ENCODE results near the gene CEPT1. TPM values are rescaled to one million over a fixed set of nuclear protein-coding genes. Genes with fewer than 3 reads are reported as not detected.
"Not testable (repeated sequence)": the region's sequence is repeated elsewhere in the genome, so short reads cannot be mapped to it uniquely, and the experiment has no call there.

Gene CEPT1
- 10 to 100 TPM; 50.5 to 69.5 TPM for total RNA-seq
- polyA plus RNA-seq (ENCODE audit: insufficient read length in 2 of 2): 10 to 100 TPM; 36.9 to 37.3 TPM
- long read RNA-seq, donor 1, full-length matches to known transcripts: 6 of 19 reads
- long read RNA-seq, donor 1, partial matches to known transcripts: 13 of 19 reads
- long read RNA-seq, donor 1, other reads (novel, unspliced or antisense): 0 of 19 reads
- long read RNA-seq, donor 2, full-length matches to known transcripts: 2 of 2 reads
- long read RNA-seq, donor 2, partial matches to known transcripts: 0 of 2 reads
- long read RNA-seq, donor 2, other reads (novel, unspliced or antisense): 0 of 2 reads
- long read RNA-seq, donor 3, full-length matches to known transcripts: 1 of 1 reads
- long read RNA-seq, donor 3, partial matches to known transcripts: 0 of 1 reads
- long read RNA-seq, donor 3, other reads (novel, unspliced or antisense): 0 of 1 reads
- long read RNA-seq, donor 4, full-length matches to known transcripts: 11 of 11 reads
- long read RNA-seq, donor 4, partial matches to known transcripts: 0 of 11 reads
- long read RNA-seq, donor 4, other reads (novel, unspliced or antisense): 0 of 11 reads

DNA sequence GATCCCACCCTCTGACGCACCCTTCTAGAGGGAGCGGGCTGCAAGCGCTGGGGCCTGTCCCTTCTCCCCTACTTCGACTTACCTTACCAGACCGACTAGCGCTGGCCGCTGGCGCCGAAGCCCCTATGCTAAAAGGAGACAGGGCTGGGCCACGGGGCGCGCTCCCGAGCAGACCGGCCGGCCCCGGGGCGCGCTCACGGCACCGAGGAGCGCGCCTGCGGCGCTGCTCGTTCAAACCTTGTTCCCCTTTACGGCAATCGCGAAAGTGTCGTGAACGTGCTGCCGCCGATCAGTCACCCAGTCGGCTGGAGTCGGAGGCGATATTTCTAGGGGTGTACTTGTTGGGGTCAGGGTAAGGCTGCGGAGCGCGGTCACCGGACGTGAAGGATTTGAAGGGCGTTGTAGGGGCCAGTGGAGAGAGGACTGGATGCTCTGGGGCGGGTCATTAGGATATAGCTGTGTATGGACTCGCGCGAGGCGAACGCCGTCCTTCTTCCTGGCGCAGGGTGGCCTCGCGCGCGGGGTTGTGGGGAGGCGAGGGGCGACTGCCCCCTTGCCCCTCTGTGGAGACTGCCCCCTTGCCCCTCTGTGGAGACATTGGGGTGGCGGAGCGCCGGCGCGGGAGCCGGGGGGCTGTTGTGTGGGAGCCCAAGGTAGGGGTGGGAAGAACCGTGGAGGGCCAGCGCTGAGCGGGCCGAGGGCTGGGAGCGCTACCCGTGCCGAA is at the start of gene CEPT1, which contains the start of gene DRAM2:
Gene CEPT1, plus strand, starts transcription at position 268 of the 724 bp plus-strand sequence. CDS start 7,492 bp downstream, outside the sequence.
Gene DRAM2, minus strand, starts transcription at position 138 of the 724 bp plus-strand sequence. CDS start 8,539 bp downstream, outside the sequence.
- Histone ChIP-seq H3K9me3 (ENCODE audit: control insufficient read depth, insufficient read depth, low read length) (no peaks in the 10 kb centered on the region), H3K27me3 (ENCODE audit: control insufficient read depth, insufficient read depth, low read length) (no peaks in the 10 kb centered on the region), H3K4me3 (ENCODE audit: low read depth, low read length) (peak within 1 kb of the TSS; percentile 90), H3K4me1 (ENCODE audit: control insufficient read depth, insufficient read depth, low read length) (peaks cover 5% of the 10 kb centered on the region), H3K27ac (ENCODE audit: low read depth, low read length) (peak within 1 kb of the TSS; percentile 96), H3K36me3 (ENCODE audit: control insufficient read depth, insufficient read depth, low read length) (peaks cover 8% of the 10 kb centered on the region)
- peak; percentile 92 to 99 (median 98) for DNase-seq (ENCODE audit: low read depth in 4 of 6, low spot score in 6 of 6)
- WGBS (ENCODE audit: insufficient coverage): under 1% methylated on average over 68 of the region's 68 CpGs

DNA sequence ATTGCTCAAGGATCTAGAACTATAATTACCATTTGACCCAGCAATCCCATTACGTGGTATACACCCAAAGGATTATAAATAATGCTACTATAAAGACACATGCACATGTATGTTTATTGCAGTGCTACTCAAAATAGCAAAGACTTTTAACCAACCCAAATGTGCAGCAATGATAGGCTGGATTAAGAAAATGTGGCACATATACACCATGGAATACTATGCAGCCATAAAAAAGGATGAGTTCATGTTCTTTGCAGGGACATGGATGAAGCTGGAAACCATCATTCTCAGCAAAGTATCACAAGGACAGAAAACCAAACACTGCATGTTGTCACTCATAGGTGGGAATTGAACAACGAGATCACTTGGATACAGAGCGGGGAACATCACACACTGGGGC is 44.6 kb upstream of the CEPT1 start:
- not testable (repeated sequence) for H3K27me3 ChIP-seq (ENCODE audit: control insufficient read depth, insufficient read depth, low read length); H3K4me1 ChIP-seq (ENCODE audit: control insufficient read depth, insufficient read depth, low read length); DNase-seq (ENCODE audit: low read depth in 4 of 6, low spot score in 6 of 6); H3K27ac ChIP-seq (ENCODE audit: low read depth, low read length); H3K36me3 ChIP-seq (ENCODE audit: control insufficient read depth, insufficient read depth, low read length); H3K4me3 ChIP-seq (ENCODE audit: low read depth, low read length); H3K9me3 ChIP-seq (ENCODE audit: control insufficient read depth, insufficient read depth, low read length)
- no CpG with 5 or more reads among the region's 3 CpGs for WGBS (ENCODE audit: insufficient coverage)

DNA sequence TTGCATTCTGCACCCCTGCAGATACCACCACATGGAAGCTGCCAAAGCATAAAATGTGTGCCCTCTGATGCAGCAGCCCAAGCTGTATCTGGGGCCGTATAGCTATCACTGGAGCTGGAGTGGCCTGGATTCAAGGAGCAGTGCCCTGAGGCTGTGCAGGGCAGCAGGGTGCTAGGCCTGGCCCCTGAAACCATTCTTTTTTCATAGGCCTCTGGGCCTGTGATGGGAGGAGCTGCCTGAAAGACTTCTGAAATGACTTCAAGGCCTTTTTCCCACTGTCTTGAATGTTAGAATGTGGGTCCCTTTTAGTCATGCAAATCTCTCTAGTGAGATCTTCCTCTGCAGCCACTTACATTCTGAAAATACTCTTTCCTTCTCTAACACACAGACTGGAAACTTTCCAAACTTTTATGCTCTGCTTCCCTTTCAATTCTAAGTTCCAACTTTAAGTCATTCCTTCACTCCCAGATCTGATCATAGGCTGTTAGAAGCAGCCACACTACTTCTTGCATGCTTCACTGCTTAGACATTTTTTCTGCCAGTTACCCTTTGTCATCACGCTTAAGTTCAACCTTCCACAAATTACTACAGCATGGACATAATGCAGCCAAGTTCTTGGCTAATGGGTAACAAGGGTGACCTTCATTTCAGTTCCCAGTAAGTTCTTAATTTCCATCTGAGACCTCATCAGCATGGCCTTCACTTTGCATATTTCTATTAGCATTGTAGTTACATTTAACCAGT is 42.5 kb upstream of the CEPT1 start:
- H3K27ac ChIP-seq (ENCODE audit: low read depth, low read length): no peak overlapping the region
- H3K4me1 ChIP-seq (ENCODE audit: control insufficient read depth, insufficient read depth, low read length): no peaks in the 10 kb centered on the region
- H3K9me3 ChIP-seq (ENCODE audit: control insufficient read depth, insufficient read depth, low read length): peaks cover 6% of the 10 kb centered on the region
- H3K4me3 ChIP-seq (ENCODE audit: low read depth, low read length): no peak overlapping the region
- no peaks in the 10 kb centered on the region for H3K36me3 ChIP-seq (ENCODE audit: control insufficient read depth, insufficient read depth, low read length)
- no peaks in the 10 kb centered on the region for H3K27me3 ChIP-seq (ENCODE audit: control insufficient read depth, insufficient read depth, low read length)
- DNase-seq (ENCODE audit: low read depth in 4 of 6, low spot score in 6 of 6): no peak
- WGBS (ENCODE audit: insufficient coverage): 82% methylated on average over 2 of the region's 2 CpGs

DNA sequence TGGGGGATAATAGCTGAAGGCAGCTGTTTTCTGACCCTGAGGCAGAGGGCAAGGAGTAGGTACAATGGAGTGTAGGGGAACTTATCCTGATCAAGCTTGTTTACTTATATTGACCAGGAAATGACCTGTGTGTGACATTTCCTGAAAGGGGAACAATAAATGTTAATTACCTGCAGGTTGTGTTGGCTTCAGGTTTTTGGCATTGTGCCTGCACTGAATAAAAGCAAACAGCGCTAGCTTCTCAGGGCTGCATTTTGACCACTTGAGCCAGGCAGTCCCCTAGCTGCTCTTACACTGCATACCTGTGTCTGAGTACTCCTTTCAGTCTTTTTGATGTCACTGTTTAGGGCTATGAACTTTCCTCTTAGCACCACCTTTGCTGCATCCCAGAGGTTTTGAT is 40.7 kb upstream of the CEPT1 start:
- 91% methylated on average over 1 of the region's 1 CpG for WGBS (ENCODE audit: insufficient coverage)
- no peak overlapping the region for H3K4me3 ChIP-seq (ENCODE audit: low read depth, low read length)
- H3K9me3 ChIP-seq (ENCODE audit: control insufficient read depth, insufficient read depth, low read length): peaks cover 6% of the 10 kb centered on the region

DNA sequence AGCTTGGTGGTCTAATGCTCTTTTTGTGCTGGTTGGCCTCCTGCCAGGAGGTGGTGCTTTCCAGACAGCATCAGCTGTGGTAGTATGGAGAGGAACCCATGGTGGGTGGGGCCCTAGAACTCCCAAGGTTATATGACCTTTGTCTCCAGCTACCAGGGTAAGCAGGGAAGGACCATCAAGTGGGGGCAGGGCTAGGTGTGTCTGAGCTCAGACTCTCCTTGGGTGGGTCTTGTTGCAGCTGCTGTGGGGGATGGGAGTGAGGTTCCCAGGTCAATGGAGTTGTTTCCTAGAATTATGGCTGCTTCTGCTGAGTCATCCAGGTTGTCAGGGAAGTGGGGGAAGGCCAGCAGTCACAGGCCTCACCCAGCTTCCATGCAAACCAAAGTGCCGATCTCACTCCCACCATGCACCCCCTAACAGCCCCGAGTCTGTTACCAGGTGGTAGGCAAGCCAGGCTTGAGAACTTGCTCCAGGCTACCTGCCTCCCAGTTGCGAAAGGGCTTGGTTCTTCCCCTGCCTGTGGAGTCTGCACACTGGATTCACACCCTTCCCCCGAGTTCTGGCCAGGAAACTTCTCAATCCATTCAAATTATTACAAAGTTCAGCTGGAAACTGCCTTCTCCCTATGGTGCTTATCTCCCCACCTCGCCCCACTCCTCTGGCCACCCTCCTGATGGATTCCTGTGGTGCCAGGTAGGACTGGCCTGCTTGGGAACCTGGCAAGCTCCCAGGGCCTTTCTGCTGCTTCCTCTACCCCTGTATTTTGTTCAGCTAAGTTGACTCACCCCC is 38.0 kb upstream of the CEPT1 start:
- H3K36me3 ChIP-seq (ENCODE audit: control insufficient read depth, insufficient read depth, low read length): no peaks in the 10 kb centered on the region
- no peaks in the 10 kb centered on the region for H3K4me1 ChIP-seq (ENCODE audit: control insufficient read depth, insufficient read depth, low read length)
- no peak overlapping the region for H3K27ac ChIP-seq (ENCODE audit: low read depth, low read length)
- peaks cover 6% of the 10 kb centered on the region for H3K9me3 ChIP-seq (ENCODE audit: control insufficient read depth, insufficient read depth, low read length)
- no peak for DNase-seq (ENCODE audit: low read depth in 4 of 6, low spot score in 6 of 6)
- H3K27me3 ChIP-seq (ENCODE audit: control insufficient read depth, insufficient read depth, low read length): no peaks in the 10 kb centered on the region
- 94% methylated on average over 5 of the region's 5 CpGs for WGBS (ENCODE audit: insufficient coverage)
- no peak overlapping the region for H3K4me3 ChIP-seq (ENCODE audit: low read depth, low read length)

More for the DNA sequence above, 40.7 kb upstream of the CEPT1 start:
- DNase-seq (ENCODE audit: low read depth in 4 of 6, low spot score in 6 of 6): no peak
- no peak overlapping the region for H3K27ac ChIP-seq (ENCODE audit: low read depth, low read length)
- no peaks in the 10 kb centered on the region for H3K27me3 ChIP-seq (ENCODE audit: control insufficient read depth, insufficient read depth, low read length)
- H3K4me1 ChIP-seq (ENCODE audit: control insufficient read depth, insufficient read depth, low read length): no peaks in the 10 kb centered on the region
- H3K36me3 ChIP-seq (ENCODE audit: control insufficient read depth, insufficient read depth, low read length): no peaks in the 10 kb centered on the region

DNA sequence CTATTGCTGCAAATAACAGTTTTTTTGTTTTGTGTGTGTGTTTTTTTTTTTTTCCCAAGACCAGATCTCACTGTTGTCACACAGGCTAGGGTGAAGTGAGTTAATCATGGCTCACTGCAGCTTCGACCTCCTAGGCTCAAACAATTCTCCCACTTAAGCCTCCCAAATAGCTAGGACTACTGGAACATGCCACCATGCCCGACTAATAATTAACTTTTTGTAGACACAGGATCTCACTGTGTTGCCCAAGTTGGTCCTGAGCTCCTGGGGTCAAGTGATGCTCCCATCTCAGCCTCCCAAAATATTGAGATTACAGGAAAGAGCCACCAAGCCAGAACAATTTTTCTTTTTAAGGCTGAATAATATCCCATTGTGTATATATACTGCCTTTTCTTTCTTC is 35.0 kb upstream of the CEPT1 start:
- H3K27ac ChIP-seq (ENCODE audit: low read depth, low read length): no peak overlapping the region
- no peak overlapping the region for H3K4me3 ChIP-seq (ENCODE audit: low read depth, low read length)
- no peaks in the 10 kb centered on the region for H3K4me1 ChIP-seq (ENCODE audit: control insufficient read depth, insufficient read depth, low read length)
- no peaks in the 10 kb centered on the region for H3K27me3 ChIP-seq (ENCODE audit: control insufficient read depth, insufficient read depth, low read length)
- 100% methylated on average over 1 of the region's 2 CpGs for WGBS (ENCODE audit: insufficient coverage)
- no peak for DNase-seq (ENCODE audit: low read depth in 4 of 6, low spot score in 6 of 6)
- peaks cover 9% of the 10 kb centered on the region for H3K9me3 ChIP-seq (ENCODE audit: control insufficient read depth, insufficient read depth, low read length)
- no peaks in the 10 kb centered on the region for H3K36me3 ChIP-seq (ENCODE audit: control insufficient read depth, insufficient read depth, low read length)

DNA sequence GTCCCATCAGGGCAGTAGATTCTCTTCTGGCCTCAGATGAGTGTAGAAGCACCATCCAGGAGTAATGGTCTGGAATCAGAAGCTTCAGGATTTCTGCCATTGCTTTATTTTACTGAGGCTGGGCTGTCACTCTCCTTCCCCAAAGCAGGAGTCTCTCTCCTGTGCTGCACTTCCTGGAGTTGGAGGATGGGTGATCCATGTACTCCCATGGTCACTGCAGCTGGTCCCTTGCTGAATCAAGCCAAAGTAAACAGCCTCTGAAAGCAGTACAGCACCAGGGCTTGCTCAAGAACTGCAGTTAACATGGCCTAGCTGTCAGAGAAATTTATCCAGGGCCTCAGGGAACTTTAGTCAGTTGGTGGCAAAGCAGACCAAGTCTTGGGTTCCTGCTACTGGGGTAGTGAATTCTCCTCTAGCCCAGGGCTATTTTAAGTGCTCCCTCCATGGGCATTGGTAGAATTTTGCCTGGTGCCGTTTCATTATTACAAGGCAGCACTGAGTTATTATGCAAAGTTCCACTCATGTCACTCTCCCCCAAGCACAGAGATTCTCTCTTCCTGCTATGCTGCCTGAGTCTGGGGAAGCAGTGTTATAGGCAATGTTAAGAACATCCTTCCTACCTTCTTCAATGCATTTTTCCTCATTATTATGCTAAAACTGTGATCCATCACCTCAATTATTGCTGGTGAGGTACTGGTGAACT is 29.7 kb upstream of the CEPT1 start:
- no peak for DNase-seq (ENCODE audit: low read depth in 4 of 6, low spot score in 6 of 6)
- Histone ChIP-seq H3K27ac (ENCODE audit: low read depth, low read length) (no peak overlapping the region), H3K4me3 (ENCODE audit: low read depth, low read length) (no peak overlapping the region), H3K36me3 (ENCODE audit: control insufficient read depth, insufficient read depth, low read length) (peaks cover 2% of the 10 kb centered on the region), H3K27me3 (ENCODE audit: control insufficient read depth, insufficient read depth, low read length) (no peaks in the 10 kb centered on the region), H3K4me1 (ENCODE audit: control insufficient read depth, insufficient read depth, low read length) (no peaks in the 10 kb centered on the region), H3K9me3 (ENCODE audit: control insufficient read depth, insufficient read depth, low read length) (peaks cover 6% of the 10 kb centered on the region)
- WGBS (ENCODE audit: insufficient coverage): no CpG with 5 or more reads among the region's 1 CpG

DNA sequence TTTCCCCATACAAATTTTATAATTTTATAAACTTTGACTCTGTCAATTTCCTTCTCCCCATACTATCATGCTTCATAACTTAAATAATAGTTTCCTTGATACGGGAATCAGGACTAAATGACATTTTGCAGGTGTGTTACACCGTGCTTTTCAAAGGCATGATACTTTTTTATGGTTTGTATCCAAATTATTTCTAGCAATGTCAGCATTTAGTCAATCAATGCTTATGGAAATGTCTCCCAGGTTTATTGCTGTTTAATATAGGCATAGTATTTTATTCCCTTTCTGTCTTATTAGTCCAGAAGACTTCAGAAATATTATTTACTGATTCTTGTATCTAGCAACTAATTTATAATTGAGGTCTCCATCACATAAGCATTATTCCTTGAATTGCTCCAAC is 23.5 kb upstream of the CEPT1 start:
- WGBS (ENCODE audit: insufficient coverage): no CpG with 5 or more reads among the region's 2 CpGs
- H3K9me3 ChIP-seq (ENCODE audit: control insufficient read depth, insufficient read depth, low read length): no peaks in the 10 kb centered on the region
- H3K4me3 ChIP-seq (ENCODE audit: low read depth, low read length): no peak overlapping the region
- no peak overlapping the region for H3K27ac ChIP-seq (ENCODE audit: low read depth, low read length)
- H3K27me3 ChIP-seq (ENCODE audit: control insufficient read depth, insufficient read depth, low read length): no peaks in the 10 kb centered on the region
- no peaks in the 10 kb centered on the region for H3K4me1 ChIP-seq (ENCODE audit: control insufficient read depth, insufficient read depth, low read length)
- peaks cover 2% of the 10 kb centered on the region for H3K36me3 ChIP-seq (ENCODE audit: control insufficient read depth, insufficient read depth, low read length)
- no peak for DNase-seq (ENCODE audit: low read depth in 4 of 6, low spot score in 6 of 6)
